Measurements from ENCODE around the gene OPA3. TPM values are rescaled to one million over a fixed set of nuclear protein-coding genes. Genes with fewer than 3 reads are reported as not detected.

OPA3 gene
- total RNA-seq, 1 donor: 3.4 TPM

DNA sequence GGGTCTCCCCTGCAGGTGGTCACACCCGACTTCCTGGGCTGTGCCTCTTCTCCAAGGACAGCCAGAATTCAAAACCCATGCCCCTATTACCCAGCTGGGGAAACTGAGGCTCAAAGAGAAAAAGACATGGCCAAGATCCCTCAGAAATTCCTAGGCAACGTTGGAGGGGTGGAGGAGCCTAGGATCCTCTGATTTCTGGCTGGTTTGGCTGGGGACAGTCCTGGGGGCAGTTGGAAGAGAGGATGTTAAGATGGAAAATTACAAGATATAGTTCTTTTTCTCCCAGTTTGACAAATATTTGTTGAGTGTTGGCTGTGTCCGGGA, 74.9 kb downstream of the OPA3 start:
- Histone ChIP-seq H3K4me1 (ENCODE audit: insufficient read depth, low read length) (peaks cover 67% of the 10 kb centered on the region), H3K9me3 (ENCODE audit: low read depth, low read length) (no peaks in the 10 kb centered on the region), H3K27me3 (ENCODE audit: insufficient read depth, low read length) (no peaks in the 10 kb centered on the region), H3K4me3 (ENCODE audit: low read length) (peak overlapping the region; percentile 97)

DNA sequence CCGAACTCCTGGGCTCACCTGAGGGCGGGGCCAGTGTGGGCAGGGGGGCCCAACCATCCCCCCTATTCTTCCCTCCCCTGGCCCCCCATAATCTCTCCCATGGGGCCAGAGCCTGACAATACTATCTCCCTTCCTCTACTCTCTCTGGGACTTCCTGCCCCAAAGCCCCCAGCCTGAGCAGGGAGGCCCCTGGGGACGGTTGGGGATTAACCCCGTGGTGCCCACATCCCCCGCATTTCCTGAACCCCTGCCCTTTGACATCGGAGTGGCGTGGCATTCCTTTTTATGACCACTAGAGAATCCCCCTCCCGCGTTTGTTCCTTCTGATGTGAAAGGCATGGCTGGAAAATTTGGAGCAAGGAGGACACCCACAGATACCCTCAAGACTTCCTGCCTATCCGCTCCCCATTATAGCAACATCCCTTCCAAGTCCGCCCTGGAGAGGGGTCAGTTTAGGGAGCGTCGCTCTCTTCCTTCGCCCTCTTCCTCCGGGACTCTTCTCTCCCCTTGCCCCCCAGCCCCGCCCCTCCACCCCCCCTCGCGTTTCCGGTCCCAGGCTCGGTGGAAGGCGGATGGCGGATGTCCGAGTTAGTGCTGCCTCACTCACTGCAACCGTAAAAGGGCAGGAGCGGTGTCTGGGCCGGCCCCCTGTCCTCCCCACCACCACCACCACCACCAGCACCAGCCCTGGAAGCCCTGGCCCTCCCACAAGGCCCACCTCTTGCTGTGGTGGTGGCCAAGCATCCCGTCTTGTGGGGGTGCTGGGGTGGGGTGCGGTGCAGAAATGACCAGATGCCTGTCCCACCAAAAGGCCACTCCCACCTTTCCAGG, 75.5 kb downstream of the OPA3 start:
- H3K9me3 ChIP-seq (ENCODE audit: low read depth, low read length): no peaks in the 10 kb centered on the region
- H3K4me3 ChIP-seq (ENCODE audit: low read length): peak overlapping the region; percentile 97
- H3K27me3 ChIP-seq (ENCODE audit: insufficient read depth, low read length): no peaks in the 10 kb centered on the region
- H3K4me1 ChIP-seq (ENCODE audit: insufficient read depth, low read length): peaks cover 66% of the 10 kb centered on the region

DNA sequence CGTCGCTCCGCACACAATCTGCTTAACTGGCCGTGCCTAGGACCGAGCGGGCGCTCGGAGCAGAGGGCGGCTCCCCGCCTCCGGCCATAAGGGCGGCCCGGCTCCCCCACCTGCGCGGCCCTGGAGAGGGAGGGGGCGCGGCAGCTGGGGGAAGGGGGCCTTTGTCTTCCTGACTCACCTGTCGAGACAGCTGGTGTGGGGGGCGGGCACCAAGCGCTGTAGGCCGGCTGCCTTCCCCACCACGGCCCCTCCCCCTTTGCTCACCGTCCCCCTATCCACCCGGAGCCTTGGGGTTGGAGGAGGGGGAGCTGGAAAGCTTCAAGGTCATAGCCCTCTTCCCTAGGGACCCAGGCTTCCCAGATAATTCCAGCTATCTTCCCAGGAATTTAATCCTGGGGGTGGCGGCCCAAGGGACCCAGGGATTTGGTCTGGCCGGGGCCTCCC, 76.2 kb downstream of the OPA3 start:
- Histone ChIP-seq H3K4me3 (ENCODE audit: low read length) (peak overlapping the region; percentile 97), H3K4me1 (ENCODE audit: insufficient read depth, low read length) (peaks cover 66% of the 10 kb centered on the region)

DNA sequence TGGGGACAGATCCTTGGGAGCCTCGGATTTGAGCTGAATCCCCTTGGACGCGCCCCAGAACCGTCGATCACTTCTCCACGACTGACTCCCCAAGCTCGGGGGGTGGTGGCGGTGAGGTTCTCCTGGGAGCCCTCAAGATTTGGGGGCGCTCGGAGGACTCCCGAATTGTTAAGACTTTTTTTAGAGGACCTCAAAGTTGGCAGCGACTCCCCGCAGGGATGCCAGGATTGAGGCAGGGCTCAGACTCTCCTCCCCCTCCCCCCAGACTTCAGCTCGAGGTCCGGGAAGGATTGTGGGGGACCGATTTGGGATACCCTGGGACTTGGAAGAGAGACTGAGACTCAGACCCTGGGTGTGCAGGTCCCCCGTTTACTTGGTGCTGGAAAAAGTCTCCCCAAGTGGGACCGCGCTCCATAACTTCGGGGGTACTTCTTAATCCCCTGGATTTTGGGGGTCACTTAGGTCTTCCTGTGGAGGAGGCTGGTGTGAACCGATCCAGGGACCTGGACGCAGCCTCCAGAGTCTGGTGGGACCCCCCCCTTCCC, 76.7 kb downstream of the OPA3 start:
- peak overlapping the region; percentile 97 for H3K4me3 ChIP-seq (ENCODE audit: low read length)

More for the DNA sequence above, 76.2 kb downstream of the OPA3 start:
- Histone ChIP-seq H3K9me3 (ENCODE audit: low read depth, low read length) (no peaks in the 10 kb centered on the region), H3K27me3 (ENCODE audit: insufficient read depth, low read length) (no peaks in the 10 kb centered on the region)

DNA sequence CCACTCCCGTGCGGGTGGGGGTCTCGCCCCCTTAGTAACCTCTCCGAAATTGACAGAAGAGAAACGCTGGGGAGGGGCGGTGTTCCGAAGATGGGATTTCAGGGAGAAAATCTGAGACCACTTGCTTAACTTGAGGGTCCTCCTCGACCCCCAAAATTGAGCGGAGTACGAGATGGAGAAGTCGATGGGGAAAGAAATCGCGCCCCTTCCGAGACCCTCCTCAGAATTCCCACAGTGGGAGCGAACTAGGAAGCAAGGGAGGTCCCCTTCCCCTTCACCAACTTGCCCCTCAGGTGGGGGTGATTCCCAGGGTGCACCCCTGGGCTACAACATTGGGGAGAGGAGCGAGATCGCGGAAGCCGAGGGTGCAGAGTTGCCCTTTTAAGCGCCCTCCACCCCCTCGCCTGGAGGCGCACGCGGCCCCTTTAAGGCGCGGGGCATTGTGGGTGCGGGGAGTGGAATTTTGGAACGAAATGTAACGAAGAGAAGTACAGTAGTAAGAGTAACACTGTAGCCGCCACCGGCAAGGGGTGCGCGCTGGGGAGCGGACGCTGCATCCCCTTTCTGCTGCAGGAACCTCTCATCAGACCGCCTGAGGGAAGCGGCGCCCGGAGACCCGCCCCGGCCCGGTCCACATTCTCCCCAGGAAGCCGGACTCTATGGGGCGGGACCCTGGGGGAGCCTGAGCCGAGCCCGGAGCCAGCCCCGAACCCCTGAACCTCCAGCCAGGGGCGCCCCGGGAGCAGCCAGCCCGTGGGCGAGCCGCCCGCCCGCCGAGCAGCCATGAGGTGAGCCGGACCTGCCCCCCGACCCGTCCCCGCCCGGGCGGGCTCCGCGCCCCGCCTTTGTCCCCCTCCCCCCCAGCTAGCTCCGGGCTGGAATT, 77.4 kb downstream of the OPA3 start, which contains the start of gene VASP:
TSS of gene VASP (plus strand) at position 491 of the 883 bp plus-strand sequence. CDS start at position 784, 293 bp downstream.
- H3K4me3 ChIP-seq (ENCODE audit: low read length): peak within 1 kb of the TSS; percentile 97
- no peaks in the 10 kb centered on the region for H3K27me3 ChIP-seq (ENCODE audit: insufficient read depth, low read length)
- no peaks in the 10 kb centered on the region for H3K9me3 ChIP-seq (ENCODE audit: low read depth, low read length)
- H3K4me1 ChIP-seq (ENCODE audit: insufficient read depth, low read length): peaks cover 66% of the 10 kb centered on the region

More for the DNA sequence above, 76.7 kb downstream of the OPA3 start:
- Histone ChIP-seq H3K9me3 (ENCODE audit: low read depth, low read length) (no peaks in the 10 kb centered on the region), H3K27me3 (ENCODE audit: insufficient read depth, low read length) (no peaks in the 10 kb centered on the region), H3K4me1 (ENCODE audit: insufficient read depth, low read length) (peaks cover 66% of the 10 kb centered on the region)

DNA sequence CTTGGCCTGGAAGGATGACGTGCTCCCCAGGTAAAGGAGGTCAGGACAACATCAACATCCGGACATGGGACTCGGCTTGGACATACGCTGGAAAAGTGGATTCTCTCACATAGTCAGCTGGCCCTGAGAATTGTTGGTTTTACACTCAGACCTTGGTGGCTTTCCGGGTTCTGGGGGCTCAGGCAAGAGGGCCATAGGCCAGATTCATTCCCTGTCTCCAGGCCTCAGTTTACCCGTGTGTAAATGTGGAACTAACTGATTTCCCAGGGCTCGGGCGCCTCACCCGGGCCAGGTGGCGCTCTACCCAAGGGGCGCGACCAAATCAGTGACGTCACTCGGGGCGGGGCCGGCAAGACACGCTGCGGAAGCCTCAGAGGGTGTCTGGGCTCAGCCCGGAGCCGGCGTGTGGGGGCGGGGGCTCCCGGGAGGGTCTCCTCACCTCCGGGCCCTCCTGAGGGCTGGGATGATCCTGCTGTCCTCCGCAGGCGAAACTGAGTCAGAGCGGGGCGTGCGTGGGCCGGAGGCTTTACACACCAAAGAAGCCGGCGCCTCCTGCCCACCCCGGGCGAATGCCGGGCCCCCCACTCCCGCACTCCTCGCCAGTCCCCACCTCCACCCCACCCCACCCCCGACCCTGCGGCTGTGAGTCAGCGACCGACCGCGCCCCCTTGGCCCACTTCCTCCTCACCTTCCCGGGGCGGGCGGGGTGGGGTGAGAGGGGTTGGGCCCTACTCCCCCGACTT, 78.2 kb downstream of the OPA3 start:
- H3K4me1 ChIP-seq (ENCODE audit: insufficient read depth, low read length): peaks cover 66% of the 10 kb centered on the region
- H3K4me3 ChIP-seq (ENCODE audit: low read length): peak overlapping the region; percentile 97
- H3K27me3 ChIP-seq (ENCODE audit: insufficient read depth, low read length): no peaks in the 10 kb centered on the region
- H3K9me3 ChIP-seq (ENCODE audit: low read depth, low read length): no peaks in the 10 kb centered on the region

- Histone ChIP-seq H3K27me3 (ENCODE audit: insufficient read depth, low read length) (no peaks in the 10 kb centered on the region), H3K9me3 (ENCODE audit: low read depth, low read length) (no peaks in the 10 kb centered on the region), H3K4me1 (ENCODE audit: insufficient read depth, low read length) (peaks cover 66% of the 10 kb centered on the region), H3K4me3 (ENCODE audit: low read length) (peak overlapping the region; percentile 97)
These were observed 78.7 kb downstream of the OPA3 start for GRCh38 chr19:45505996-45506245.

- no peaks in the 10 kb centered on the region for H3K27me3 ChIP-seq (ENCODE audit: insufficient read depth, low read length)
- H3K9me3 ChIP-seq (ENCODE audit: low read depth, low read length): no peaks in the 10 kb centered on the region
- H3K4me1 ChIP-seq (ENCODE audit: insufficient read depth, low read length): peaks cover 63% of the 10 kb centered on the region
These were observed 79.2 kb downstream of the OPA3 start for GRCh38 chr19:45505151-45505995.

DNA sequence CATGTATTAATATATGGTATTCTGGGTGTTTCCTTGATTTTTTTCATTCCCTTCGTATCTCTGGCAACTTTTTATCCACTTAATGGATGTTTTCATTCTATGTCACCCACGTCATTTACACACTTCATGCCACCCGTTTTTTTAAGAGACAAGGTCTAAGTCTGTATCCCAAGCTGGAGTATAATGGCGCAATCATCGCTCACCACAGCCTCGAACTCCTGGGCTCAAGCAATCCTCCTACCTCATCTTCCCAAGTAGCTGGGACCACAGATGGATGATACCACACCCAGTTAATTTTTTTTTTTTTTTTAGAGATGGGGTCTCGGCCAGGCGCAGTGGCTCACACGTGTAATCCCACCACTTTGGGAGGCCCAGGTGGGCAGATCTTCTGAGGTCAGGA, 80.7 kb downstream of the OPA3 start:
- Histone ChIP-seq H3K4me1 (ENCODE audit: insufficient read depth, low read length) (peaks cover 66% of the 10 kb centered on the region), H3K9me3 (ENCODE audit: low read depth, low read length) (no peaks in the 10 kb centered on the region), H3K4me3 (ENCODE audit: low read length) (no peak overlapping the region), H3K27me3 (ENCODE audit: insufficient read depth, low read length) (peaks cover 7% of the 10 kb centered on the region)

More at GRCh38 chr19:45505151-45505995, 79.2 kb downstream of the OPA3 start:
- H3K4me3 ChIP-seq (ENCODE audit: low read length): no peak overlapping the region

DNA sequence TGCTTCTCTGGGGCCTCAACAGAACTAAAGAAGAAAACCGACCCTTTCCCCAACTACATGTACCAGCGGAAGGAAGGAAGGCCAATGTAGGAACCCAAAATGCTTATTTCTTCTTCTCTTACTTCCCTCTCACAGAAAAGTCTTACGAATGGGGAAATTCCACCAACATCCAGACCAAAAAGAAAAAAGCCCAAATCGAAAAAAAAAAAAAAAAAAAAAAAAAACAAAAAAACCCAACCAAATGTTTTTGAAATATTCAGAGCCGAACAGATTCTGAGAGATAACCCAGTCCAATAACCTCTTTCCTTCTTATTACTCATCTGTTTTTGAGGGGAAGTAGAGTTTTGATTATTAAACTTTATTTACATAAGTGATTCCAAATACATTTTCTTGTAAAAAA, 82.5 kb downstream of the OPA3 start:
- Histone ChIP-seq H3K9me3 (ENCODE audit: low read depth, low read length) (no peaks in the 10 kb centered on the region), H3K27me3 (ENCODE audit: insufficient read depth, low read length) (peaks cover 9% of the 10 kb centered on the region), H3K4me3 (ENCODE audit: low read length) (no peak overlapping the region), H3K4me1 (ENCODE audit: insufficient read depth, low read length) (peaks cover 83% of the 10 kb centered on the region)

DNA sequence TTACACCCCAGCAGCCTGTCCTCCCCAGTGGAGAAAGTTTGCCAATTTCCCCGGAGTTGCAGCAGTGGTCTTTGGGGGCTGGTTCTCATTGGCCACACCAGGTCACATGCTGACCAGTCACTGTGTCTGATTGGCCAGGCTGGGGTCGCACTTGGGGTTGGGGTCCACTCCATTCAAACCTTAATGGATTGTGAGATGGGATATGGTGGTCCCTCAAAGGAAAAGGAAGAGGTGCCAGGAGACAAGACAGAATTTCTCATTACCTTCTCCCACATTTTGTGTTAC, 82.9 kb downstream of the OPA3 start:
- no peak overlapping the region for H3K4me3 ChIP-seq (ENCODE audit: low read length)
- no peaks in the 10 kb centered on the region for H3K9me3 ChIP-seq (ENCODE audit: low read depth, low read length)
- H3K4me1 ChIP-seq (ENCODE audit: insufficient read depth, low read length): peaks cover 84% of the 10 kb centered on the region
- H3K27me3 ChIP-seq (ENCODE audit: insufficient read depth, low read length): peaks cover 9% of the 10 kb centered on the region

DNA sequence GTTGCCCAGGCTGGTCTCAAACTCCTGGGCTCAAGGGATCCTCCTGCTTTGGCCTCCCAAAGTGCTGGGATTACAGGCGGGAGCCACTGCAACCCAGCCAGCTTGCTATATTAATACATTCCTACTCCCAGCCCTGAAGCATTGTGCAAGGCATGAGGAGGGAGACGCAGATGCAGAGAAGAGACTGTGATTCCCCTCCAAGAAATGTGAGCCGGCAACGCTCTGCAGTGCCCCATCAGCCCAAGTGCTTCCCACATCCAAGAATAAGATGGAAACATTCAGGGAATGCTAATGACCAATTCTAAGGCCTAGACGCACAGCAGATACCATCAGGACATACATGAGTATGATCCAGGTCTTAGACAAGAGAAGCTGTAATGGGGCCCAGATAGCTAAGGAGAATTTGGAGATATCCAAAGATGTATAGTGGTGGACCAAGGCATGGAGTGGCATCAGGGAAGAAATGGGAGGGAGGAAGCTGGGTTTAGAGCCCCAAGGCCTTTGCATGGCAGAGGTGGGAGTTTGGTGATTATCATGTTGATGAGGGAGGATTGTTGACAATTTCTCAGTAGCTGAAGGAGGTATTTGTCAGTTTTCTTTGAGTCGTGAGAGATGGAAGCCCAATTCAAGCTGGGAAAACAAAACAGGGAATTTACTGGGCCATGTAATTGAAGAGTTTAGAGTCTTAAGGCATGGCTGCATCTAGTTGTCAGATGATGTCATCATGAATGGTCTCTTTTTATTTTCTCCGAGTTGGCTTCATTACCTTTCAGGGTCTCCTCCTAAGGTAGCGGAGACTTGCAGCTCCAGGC, 83.5 kb downstream of the OPA3 start:
- peaks cover 11% of the 10 kb centered on the region for H3K27me3 ChIP-seq (ENCODE audit: insufficient read depth, low read length)
- peaks cover 87% of the 10 kb centered on the region for H3K4me1 ChIP-seq (ENCODE audit: insufficient read depth, low read length)
- H3K4me3 ChIP-seq (ENCODE audit: low read length): no peak overlapping the region
- H3K9me3 ChIP-seq (ENCODE audit: low read depth, low read length): no peaks in the 10 kb centered on the region

GRCh38 chr19:45499196-45500180, 85.1 kb downstream of the OPA3 start:
- Histone ChIP-seq H3K4me1 (ENCODE audit: insufficient read depth, low read length) (peaks cover 80% of the 10 kb centered on the region), H3K4me3 (ENCODE audit: low read length) (no peak overlapping the region), H3K27me3 (ENCODE audit: insufficient read depth, low read length) (peaks cover 26% of the 10 kb centered on the region), H3K9me3 (ENCODE audit: low read depth, low read length) (no peaks in the 10 kb centered on the region)
